Tibial nerve (tissue), 4 donors: ENCODE measurements around the gene ABHD8.

ENCODE experiments used
- EP300 ChIP-seq, 2 donors: sonication (generic); formaldehyde crosslinking; IDR thresholded peaks; one replicate each; pipeline ENCODE4 v1.6.1; 2017; ENCODE audit warnings: antibody characterized with exemption in 2 of 2, mild to moderate bottlenecking in 1 of 2
- TF ChIP-seq, protein P1 (sequence below), 5 experiments: fragments of 200-600 bp in 3 of 5; fragments of 450-650 bp in 2 of 5; sonication (generic) in 3 of 5; IDR thresholded peaks; one replicate each; pipeline ENCODE4 v1.5.1; 2016 to 2019; ENCODE audit warnings: antibody characterized with exemption in 5 of 5, mild to moderate bottlenecking in 3 of 5, moderate library complexity in 2 of 5

DNA sequence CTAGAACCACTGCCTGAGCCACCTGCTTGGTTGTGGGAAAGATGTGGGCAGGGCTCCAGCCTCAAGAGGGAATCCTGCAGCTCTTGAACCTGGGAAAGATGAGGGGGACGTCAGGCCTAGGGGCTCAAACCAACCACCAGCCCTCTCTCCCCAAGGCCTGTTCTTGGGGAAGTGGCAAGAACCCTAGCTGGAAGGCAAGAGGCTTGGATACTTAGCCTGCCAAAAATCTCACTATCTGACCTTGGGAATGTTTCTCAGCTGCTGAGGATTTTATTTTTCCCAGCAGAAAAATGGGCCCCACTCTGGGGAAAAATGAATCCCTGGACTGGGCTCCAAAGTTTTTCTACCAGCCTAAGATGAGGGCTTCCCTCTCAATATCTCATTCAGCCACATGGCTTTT lies 43.3 kb downstream of the ABHD8 start:
- TF ChIP-seq, protein P1, sequence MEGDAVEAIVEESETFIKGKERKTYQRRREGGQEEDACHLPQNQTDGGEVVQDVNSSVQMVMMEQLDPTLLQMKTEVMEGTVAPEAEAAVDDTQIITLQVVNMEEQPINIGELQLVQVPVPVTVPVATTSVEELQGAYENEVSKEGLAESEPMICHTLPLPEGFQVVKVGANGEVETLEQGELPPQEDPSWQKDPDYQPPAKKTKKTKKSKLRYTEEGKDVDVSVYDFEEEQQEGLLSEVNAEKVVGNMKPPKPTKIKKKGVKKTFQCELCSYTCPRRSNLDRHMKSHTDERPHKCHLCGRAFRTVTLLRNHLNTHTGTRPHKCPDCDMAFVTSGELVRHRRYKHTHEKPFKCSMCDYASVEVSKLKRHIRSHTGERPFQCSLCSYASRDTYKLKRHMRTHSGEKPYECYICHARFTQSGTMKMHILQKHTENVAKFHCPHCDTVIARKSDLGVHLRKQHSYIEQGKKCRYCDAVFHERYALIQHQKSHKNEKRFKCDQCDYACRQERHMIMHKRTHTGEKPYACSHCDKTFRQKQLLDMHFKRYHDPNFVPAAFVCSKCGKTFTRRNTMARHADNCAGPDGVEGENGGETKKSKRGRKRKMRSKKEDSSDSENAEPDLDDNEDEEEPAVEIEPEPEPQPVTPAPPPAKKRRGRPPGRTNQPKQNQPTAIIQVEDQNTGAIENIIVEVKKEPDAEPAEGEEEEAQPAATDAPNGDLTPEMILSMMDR (IDR thresholded peaks at IDR 0.05), result no peak
- TF ChIP-seq EP300 (IDR thresholded peaks at IDR 0.05), result no peak
